Activated CD4-positive, alpha-beta T cell treated with anti-CD3 and anti-CD28 coated beads for 24 hours (primary cell): Measurements from ENCODE around the gene KIAA0513.

Experiments
- DNase-seq, 2 donors: peaks; one replicate each; pipeline ENCODE4 v3.0.0-alpha.2; 2020; ENCODE audit warnings: low read depth in 2 of 2

The KIAA0513 gene

DNA sequence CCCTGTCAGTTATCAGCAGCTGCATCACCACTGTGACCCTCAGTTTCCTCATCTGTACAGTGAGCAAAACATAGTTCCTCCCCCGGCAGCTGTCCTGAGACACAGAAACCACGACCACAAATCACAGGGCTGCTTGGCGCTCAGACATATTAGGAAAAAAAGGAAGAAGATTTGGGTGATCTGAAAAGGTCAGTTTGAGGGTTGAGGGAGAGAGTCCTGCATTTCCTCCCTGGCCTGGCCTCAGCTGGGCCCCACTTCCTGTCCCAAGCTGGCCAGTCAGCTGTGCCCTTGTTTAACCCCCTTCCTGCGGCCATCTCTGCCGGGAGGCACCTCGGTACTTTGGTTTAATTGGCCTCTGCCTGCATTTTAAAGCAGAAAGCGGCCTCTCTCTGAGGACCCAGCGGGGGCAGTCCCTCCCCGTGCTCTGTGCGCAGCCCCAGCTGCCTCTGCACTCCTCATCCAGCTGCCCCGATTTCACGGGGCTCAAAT lies 108.7 kb downstream of the KIAA0513 start:
- DNase-seq, result no peak

DNA sequence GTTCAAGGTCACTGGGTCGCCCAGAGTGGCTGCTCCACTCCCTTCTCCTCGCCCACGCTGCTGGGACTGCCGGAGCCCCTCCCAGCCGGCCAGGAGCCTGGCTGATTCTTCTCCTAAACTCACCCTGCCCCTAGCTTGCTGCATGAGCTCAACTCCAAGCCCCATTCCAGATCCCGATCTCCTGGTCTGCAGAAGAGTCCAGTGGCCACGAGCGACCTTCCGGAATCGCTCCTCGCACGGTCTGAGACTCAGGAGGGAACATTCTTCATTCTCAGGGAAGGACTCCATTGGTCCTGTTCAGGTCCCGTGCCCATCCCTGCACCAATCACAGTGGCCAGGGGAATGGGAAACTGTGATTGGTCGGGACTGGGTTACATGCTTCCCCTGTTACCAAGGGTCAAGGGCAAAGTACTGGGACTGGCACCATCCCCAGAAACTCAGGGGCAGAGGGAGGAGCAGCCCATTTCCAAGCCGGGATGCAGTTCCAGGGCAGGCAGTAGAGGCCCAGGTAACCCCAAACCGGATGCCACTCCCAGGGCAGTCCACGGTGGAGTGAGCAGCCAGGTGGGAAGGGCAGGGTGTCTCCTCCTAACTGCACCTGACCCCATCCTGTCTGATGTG lies 109.2 kb downstream of the KIAA0513 start:
- DNase-seq, result no peak

DNA sequence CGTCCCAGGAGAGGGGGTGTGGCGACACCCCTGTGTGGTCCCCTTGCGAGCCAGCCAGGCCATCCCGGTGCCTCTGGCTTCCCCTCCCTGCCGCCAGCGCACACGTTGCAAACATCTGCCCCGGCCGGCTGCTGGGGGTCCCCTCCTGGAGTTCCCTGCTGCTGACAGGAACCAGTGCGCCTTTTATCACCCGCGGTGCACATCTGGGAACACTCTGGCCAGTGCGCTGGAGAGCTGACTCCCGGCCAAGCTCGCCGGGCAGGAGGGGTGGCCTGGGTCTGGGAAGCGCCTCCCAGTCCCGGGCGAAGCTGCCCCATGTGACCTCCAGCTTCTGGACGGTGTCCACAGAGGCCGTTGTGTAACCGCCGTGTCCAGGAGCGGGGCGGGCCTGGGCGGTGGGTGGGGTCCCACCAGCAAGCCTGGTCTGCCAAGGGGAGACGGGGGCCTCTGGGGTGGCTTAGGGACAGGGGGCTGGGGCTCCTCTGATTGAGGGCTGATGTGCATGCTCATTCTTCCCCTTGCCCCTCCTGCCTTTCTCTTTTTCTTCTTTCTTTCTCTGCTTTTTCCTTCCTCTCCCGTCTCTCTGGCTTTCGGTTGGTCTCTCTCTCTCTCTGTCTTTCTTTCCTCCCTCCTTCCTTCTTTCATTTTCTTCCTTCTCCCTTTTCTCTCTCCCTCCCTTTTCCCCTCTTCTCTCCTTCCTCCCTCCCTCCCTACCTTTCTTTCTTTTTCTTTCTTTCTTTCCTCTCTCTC lies 109.9 kb downstream of the KIAA0513 start:
- DNase-seq, result no peak

DNA sequence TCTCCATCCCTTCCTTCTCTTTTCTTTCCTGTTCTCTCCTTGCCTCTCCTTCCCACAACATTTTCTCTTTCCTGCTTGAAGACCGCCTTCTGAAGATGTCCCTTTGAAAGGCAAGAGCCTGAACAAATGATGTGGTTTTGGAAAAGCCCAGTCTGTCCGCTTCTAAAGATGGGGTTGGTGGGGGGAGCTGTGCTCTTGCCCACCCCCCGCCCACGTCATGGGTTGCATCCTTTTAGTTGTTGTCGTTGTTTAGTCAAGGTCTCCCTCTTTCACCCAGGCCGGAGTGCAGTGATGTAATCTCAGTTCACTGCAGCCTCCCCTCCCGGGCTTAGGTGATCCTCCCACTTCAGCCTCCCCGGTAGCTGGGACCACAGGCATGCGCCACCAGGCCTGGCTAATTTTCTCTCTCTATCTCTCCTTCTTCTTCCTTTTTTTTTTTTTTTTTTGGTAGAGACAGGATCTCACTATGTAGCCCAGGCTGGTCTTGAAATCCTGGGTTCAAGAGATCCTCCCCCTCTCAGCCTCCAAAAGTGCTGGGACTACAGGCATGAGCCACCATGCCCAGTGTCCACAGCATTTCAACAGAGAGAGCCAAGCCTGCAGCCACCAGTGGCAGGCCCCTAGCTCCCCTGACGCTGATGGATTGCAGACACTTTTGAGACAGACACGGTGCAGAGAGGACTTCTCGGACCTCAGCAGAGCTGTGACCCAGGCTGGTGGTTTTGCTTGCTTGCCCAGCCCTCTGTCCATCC lies 110.7 kb downstream of the KIAA0513 start:
- DNase-seq, result no peak

DNA sequence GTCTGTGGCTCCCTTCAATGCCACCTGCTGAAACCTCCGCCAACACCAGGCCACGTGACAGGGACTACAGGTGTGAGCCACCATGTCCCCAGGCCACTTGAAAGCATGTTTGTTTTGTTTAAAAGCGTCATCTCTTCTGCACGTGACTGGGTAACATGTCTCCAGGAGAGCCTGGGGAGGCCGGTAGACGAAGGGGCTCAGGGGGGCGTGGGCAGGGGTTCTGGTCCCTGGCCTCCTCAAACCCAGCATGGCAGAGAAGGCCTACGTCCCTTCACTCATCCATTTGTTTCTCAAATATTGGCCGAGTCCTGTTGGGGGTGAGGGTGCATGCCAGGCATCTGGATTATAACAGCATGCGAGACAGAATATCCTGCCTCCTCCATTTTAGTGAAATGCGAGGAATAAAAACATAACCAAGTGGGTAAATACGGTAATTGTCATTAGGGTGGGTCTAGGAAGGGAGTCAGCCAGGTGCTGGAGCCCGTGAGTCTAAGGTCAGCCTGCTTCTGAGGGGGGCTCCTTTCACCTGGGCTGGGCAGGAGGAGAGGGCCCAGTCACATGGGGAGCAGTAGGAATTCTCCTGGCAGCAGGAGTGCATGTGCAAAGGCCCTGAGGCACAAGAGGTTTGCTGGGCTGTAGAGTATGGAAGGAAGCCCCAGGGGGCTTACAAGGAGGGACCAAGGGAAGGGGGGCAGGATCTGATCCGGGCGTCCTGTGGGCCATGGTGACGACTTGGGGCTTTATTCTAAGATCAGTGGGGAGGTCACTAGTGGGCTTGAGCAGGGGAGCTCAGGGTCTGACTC lies 111.4 kb downstream of the KIAA0513 start:
- no peak for DNase-seq

DNA sequence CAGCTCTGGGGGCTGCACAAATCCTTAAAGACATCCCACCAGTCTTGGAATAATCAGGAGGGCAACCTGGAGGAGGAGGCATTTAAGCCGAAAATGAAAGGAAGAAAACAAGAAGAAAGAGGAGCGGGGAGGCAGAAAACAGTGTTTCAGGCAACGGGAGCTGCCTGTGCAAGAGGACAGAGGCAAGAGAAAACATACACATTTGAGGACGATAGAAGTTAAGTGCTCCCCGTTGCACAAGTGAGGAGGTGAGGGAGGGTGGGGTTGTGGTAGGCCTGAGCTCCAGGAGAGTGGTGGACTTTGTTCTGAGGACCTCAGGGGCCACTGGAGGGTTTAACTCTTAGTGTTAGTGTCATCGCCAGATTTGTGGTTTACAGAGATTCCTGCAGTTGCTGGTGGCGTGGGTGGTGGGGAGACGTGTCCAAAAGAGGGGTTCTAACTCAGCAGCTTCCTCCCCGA lies 112.3 kb downstream of the KIAA0513 start:
- no peak for DNase-seq

DNA sequence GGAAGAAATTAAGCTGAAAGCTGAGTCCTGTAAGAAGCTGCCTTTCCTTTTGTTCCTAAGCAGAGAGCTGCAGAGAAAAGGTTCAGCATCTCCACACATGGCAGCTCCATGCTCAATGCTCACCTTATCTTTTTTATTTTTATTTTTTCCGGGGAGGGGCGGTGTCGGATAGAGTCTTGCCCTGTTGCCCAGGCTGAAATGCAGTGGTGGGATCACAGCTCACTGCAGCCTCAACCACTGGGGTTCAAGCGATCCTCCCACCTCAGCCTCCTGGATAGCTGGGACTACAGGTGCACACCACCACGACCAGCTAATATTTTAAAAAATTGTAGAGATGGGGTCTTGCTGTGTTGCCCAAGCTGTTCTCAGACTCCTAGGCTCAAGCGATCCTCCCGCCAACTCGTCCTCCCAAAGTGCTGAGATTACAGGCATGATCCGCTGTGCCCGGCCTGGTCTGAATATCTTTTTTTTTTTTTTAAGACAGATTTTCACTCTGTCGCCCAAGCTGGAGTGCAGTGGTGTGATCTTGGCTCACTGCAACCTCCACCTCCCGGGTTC lies 112.9 kb downstream of the KIAA0513 start:
- no peak for DNase-seq

DNA sequence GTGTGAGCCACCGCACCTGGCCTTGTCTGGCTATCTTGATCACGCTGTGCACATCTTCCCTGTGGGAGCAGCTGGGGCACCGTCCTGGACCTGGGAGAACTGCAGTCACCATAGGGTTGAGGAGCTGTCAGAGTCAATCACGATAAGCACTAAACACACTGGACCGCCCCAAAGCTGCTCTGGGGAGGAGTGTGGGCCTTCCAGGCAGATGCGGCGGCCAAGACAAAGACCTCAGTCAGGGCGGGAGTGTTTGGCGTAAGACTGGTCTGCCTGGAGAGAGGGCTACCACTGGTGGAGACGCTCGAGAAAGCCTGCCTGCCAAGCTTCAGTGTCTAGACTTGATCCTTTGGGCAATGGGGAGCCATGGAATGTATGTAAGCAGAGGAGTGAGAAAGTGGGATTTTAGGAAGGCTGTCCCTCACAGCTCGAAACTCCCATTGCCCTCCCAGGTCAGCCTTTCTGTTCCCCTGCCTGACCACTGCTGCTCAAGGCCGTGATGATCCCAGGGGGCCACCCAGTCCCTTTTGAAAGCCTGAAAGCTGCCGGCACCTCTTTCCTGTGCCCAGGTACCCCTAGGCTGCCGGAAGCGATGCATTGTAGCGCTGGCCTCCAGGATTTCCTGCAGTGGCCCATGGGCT lies 114.0 kb downstream of the KIAA0513 start:
- DNase-seq, result no peak

DNA sequence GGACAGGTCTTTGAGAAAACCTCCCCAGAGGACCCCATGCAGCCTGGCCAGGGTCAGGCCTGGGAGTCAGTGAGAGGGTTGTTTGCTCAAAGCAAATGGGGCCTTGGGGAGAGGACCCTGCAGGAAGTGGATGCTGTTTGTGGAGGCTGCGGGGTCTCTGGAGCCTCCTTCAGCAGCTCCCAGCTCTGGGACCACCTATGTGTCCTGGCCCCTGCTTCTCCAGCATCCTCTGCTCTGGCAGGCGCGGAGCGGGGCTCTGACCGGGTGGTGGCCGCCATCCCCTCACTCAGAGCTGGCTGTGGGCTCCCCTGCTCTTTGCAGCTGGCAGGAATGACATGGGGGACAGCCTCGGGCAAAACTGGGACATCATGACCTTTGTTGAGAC lies 114.5 kb downstream of the KIAA0513 start:
- DNase-seq, result no peak

DNA sequence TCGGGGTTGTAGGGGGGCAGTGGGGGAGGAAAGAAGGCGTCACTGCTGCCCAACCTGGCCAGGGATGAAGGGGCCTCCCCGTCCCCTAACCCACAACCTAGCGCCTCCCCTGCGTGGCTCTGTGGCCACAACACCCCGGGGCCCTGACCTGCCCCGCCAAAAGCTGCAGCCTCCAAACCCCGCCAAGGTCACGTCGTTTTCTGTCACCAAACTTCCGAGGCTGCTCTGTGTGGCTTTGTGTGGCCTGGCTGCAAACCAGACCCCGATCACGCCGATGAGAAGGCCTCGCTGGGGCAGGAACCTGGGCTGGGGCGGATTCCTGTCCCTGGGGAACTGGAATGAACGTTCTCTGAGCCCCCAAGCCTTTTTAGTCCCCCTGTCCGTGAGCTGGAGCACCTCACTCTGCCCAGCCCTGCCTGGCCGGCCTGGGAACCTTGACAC lies 115.2 kb downstream of the KIAA0513 start:
- DNase-seq, result no peak
